Measurements from ENCODE around the gene LRP2BP. TPM values are rescaled to one million over a fixed set of nuclear protein-coding genes. Genes with fewer than 3 reads are reported as not detected.

Gene LRP2BP
- total RNA-seq, 1 donor from 2014 or later, result 0.27 TPM

DNA sequence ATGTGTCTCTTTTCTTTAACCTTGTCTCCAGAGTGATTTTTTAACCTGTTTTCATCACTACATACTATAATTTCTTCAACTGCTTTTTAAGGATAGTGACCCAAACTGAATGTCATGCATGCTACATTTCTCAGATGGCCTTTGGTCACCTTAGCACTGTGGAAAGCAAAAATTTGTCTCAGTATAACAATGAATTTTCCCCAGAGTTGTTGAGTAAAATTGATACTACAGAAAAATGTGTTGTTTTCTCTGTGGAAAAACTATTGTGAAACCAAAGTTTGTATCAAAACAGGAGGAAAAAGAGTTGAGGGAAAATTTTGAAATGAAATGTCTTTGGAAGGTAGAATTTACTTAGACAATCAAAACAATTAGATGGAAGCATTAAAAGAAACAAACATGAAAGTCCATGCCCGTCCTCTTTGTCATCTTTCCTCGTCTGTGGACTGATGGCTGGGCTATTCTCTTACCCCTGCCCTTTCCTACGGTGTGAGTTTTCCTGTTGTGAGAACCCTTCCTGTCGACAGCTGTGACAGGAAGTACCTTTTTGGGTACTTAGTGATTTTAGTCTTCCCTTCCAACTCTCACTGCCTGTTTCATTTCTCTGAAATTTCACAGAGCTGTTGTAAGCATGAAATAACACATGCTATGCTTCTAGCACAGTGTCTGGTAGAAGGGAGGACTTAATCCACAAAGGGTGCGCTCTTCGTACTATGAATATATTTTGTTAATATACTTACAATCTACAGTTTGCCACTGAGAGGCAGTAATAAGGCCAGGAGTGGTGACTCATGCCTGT lies 50.8 kb downstream of the LRP2BP start:
- Histone ChIP-seq H3K79me2 (ENCODE audit: insufficient read depth, low read length) (no peaks in the 10 kb centered on the region), H2AFZ (ENCODE audit: low read depth, low read length) (no peak overlapping the region), H3K27me3 (ENCODE audit: insufficient read depth, low read length) (no peaks in the 10 kb centered on the region), H3K36me3 (ENCODE audit: insufficient read depth, low read length) (peaks cover 15% of the 10 kb centered on the region), H3K4me1 (ENCODE audit: insufficient read depth, low read length) (peaks cover 12% of the 10 kb centered on the region), H3K27ac (ENCODE audit: low read depth, low read length) (peak overlapping the region; percentile 79), H4K20me1 (ENCODE audit: insufficient read depth, low read length) (no peaks in the 10 kb centered on the region), H3K4me2 (ENCODE audit: low read length) (peak overlapping the region; percentile 51), H3K9me3 (ENCODE audit: insufficient read depth, low read depth, low read length) (no peaks in the 10 kb centered on the region), H3K4me3 (ENCODE audit: insufficient read depth, low read depth, low read length) (no peak overlapping the region), H3K9ac (ENCODE audit: low read length) (peak overlapping the region; percentile 44)
- Mint-ChIP-seq H3K36me3 (ENCODE audit: low read depth, unreplicated experiment) (peaks cover 35% of the 10 kb centered on the region), H3K27me3 (ENCODE audit: low read depth, unreplicated experiment) (no peaks in the 10 kb centered on the region), H3K9me3 (ENCODE audit: unreplicated experiment) (no peaks in the 10 kb centered on the region), H3K4me1 (ENCODE audit: low read depth, unreplicated experiment) (peaks cover 18% of the 10 kb centered on the region), H3K27ac (ENCODE audit: unreplicated experiment) (peak overlapping the region; percentile 56), H3K4me3 (ENCODE audit: unreplicated experiment) (no peak overlapping the region)
- TF ChIP-seq EZH2 (IDR thresholded peaks at IDR 0.05; ENCODE audit: insufficient read depth, low read length), result no peak
- TF ChIP-seq, protein P1, sequence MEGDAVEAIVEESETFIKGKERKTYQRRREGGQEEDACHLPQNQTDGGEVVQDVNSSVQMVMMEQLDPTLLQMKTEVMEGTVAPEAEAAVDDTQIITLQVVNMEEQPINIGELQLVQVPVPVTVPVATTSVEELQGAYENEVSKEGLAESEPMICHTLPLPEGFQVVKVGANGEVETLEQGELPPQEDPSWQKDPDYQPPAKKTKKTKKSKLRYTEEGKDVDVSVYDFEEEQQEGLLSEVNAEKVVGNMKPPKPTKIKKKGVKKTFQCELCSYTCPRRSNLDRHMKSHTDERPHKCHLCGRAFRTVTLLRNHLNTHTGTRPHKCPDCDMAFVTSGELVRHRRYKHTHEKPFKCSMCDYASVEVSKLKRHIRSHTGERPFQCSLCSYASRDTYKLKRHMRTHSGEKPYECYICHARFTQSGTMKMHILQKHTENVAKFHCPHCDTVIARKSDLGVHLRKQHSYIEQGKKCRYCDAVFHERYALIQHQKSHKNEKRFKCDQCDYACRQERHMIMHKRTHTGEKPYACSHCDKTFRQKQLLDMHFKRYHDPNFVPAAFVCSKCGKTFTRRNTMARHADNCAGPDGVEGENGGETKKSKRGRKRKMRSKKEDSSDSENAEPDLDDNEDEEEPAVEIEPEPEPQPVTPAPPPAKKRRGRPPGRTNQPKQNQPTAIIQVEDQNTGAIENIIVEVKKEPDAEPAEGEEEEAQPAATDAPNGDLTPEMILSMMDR (IDR thresholded peaks at IDR 0.05; ENCODE audit: insufficient read depth, low read depth, low read length), result no peak
- DNase-seq (ENCODE audit: low read depth) (no peak), FAIRE-seq (peak; percentile 59)

DNA sequence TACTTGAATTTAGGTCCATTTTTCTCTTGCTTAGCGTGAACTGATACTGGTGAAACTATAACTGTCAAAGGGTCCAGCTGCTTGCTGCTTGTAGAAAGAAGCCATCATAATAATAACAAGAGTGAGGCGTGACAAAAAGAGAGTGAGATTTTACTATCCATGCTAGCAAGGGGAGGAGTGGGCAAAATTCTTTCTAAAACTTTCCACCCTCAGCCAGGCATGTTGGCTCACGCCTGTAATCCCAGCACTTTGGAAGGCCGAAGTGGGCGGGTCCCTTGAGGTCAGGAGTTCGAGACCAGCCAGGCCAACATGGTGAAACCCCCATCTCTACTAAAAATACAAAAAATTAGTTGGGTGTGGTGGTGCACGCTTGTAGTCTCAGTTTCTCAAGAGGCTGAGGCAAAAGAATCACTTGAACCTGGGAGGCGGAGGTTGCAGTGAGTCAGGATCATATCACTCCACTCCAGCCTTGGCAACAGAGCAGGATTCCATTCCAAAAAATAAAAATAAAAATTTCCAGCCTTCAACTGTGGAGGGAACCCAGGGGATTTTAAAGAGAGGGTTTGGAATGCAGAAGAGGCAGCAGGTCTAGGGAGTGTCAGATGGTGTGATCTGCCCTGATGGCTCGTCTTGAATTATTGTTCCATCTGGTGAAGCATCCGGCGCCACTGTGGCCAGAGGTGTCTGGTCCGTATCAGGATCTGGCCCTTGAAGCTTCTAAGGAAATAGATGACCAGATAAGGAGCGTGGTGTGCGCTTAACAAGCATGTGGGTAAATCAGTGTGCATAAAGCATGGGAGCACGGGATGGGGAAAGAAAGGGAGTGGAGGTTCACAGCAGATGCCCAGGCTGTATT lies 51.8 kb downstream of the LRP2BP start:
- DNase-seq (ENCODE audit: low read depth), result peak; percentile 60
- Mint-ChIP-seq H3K36me3 (ENCODE audit: low read depth, unreplicated experiment) (peaks cover 30% of the 10 kb centered on the region), H3K27me3 (ENCODE audit: low read depth, unreplicated experiment) (no peaks in the 10 kb centered on the region), H3K4me1 (ENCODE audit: low read depth, unreplicated experiment) (peaks cover 18% of the 10 kb centered on the region), H3K9me3 (ENCODE audit: unreplicated experiment) (no peaks in the 10 kb centered on the region), H3K27ac (ENCODE audit: unreplicated experiment) (no peak overlapping the region), H3K4me3 (ENCODE audit: unreplicated experiment) (no peak overlapping the region)
- Histone ChIP-seq H2AFZ (ENCODE audit: low read depth, low read length) (no peak overlapping the region), H3K4me1 (ENCODE audit: insufficient read depth, low read length) (peaks cover 12% of the 10 kb centered on the region), H3K9me3 (ENCODE audit: insufficient read depth, low read depth, low read length) (no peaks in the 10 kb centered on the region), H3K27me3 (ENCODE audit: insufficient read depth, low read length) (no peaks in the 10 kb centered on the region), H3K27ac (ENCODE audit: low read depth, low read length) (peak overlapping the region; percentile 79), H3K79me2 (ENCODE audit: insufficient read depth, low read length) (no peaks in the 10 kb centered on the region), H3K4me3 (ENCODE audit: insufficient read depth, low read depth, low read length) (no peak overlapping the region), H3K36me3 (ENCODE audit: insufficient read depth, low read length) (peaks cover 12% of the 10 kb centered on the region), H3K4me2 (ENCODE audit: low read length) (peak overlapping the region; percentile 51), H4K20me1 (ENCODE audit: insufficient read depth, low read length) (no peaks in the 10 kb centered on the region), H3K9ac (ENCODE audit: low read length) (peak overlapping the region; percentile 44)
- no peak for FAIRE-seq
- TF ChIP-seq, protein P1 (IDR thresholded peaks at IDR 0.05; ENCODE audit: insufficient read depth, low read depth, low read length), result no peak
- no peak for TF ChIP-seq EZH2 (IDR thresholded peaks at IDR 0.05; ENCODE audit: insufficient read depth, low read length)
